Upper lobe of left lung (tissue), 6 donors: Measurements from ENCODE around the gene PPP6R3. TPM values are rescaled to one million over a fixed set of nuclear protein-coding genes. Genes with fewer than 3 reads are reported as not detected.
"Not testable (repeated sequence)": the region's sequence is repeated elsewhere in the genome, so short reads cannot be mapped to it uniquely, and the experiment has no call there.

Experiments used
- ATAC-seq, 2 donors: fragments of 200-7000 bp; cut with Tn5 transposase; one replicate each; pipeline ENCODE4 v1.9.1; 2022; ENCODE audit warnings: mild to moderate bottlenecking in 2 of 2, moderate library complexity in 2 of 2; ENCODE audit not compliant: low FRiP score in 2 of 2
- DNase-seq, 2 donors: peaks; one replicate each; pipeline ENCODE4 v3.0.0-alpha.2; 2019 to 2020
- H3K27ac ChIP-seq, 4 donors: fragments of 200-600 bp; sonication (generic); one replicate each; pipeline ENCODE4 v1.5.1; 2016 to 2019
- H3K27me3 ChIP-seq, 4 donors: fragments of 200-600 bp; sonication (generic); one replicate each; pipeline ENCODE4 v1.5.1; 2017 to 2019
- H3K36me3 ChIP-seq, 4 donors: fragments of 200-600 bp; sonication (generic); one replicate each; pipeline ENCODE4 v1.5.1; 2016 to 2019
- H3K4me1 ChIP-seq, 4 donors: fragments of 200-600 bp; sonication (generic); one replicate each; pipeline ENCODE4 v1.5.1; 2018 to 2019
- H3K4me3 ChIP-seq, 4 donors: fragments of 200-600 bp; sonication (generic); one replicate each; pipeline ENCODE4 v1.5.1; 2017 to 2019; ENCODE audit warnings: mild to moderate bottlenecking in 2 of 4, moderate library complexity in 1 of 4
- H3K9me3 ChIP-seq, 4 donors: fragments of 200-600 bp; sonication (generic); one replicate each; pipeline ENCODE4 v1.5.1; 2018 to 2019
- CTCF ChIP-seq, 6 experiments: fragments of 450-650 bp in 4 of 6; fragments of 200-600 bp in 2 of 6; sonication (generic) in 2 of 6; IDR thresholded peaks; one replicate each; pipeline ENCODE4 v1.5.1; 2016 to 2019; ENCODE audit warnings: antibody characterized with exemption in 6 of 6
- EP300 ChIP-seq, 4 donors: sonication (generic); formaldehyde crosslinking; IDR thresholded peaks; one replicate each; pipeline ENCODE4 v1.5.1; 2017; ENCODE audit warnings: antibody characterized with exemption in 4 of 4, control low read depth in 2 of 4
- POLR2A ChIP-seq, 4 donors: fragments of 450-650 bp; IDR thresholded peaks; one replicate each; pipeline ENCODE4 v1.5.1; 2016 to 2017; ENCODE audit warnings: antibody characterized with exemption in 4 of 4, mild to moderate bottlenecking in 2 of 4
- POLR2AphosphoS5 ChIP-seq, 2 donors: sonication (generic); formaldehyde crosslinking; IDR thresholded peaks; one replicate each; pipeline ENCODE4 v1.5.1; 2017; ENCODE audit warnings: antibody characterized with exemption in 2 of 2
- whole genome bisulfite sequencing, 2 donors: methylation state at CpG; one replicate each; pipeline ENCODE4 v1.1.5; 2017 to 2018; 5-methylcytosine and 5-hydroxymethylcytosine counted together
- total RNA-seq, 6 donors: library from RNA; depleted of rRNA in 4 of 6; stranded (reverse); fragments of >200 nt in 4 of 6; gene quantifications; one replicate each; pipeline versions ENCODE4 v1.1.0 to v1.2.1, GENCODE V29; 2016 to 2021
- donor health status: DM: no; HTN: no; CAD: no; lungs with moderate emphysema.
- donor health status: DM: no; HTN: yes; CAD: no; lungs with severe emphysema.

The PPP6R3 gene
- total RNA-seq, 6 donors from 2014 or later = 75.7 to 195 (median 114) TPM

GRCh38 chr11:68445531-68446035 lies 15.0 kb upstream of the PPP6R3 start:
- TF ChIP-seq CTCF (IDR thresholded peaks at IDR 0.05) (no peak), POLR2AphosphoS5 (IDR thresholded peaks at IDR 0.05) (no peak)
- Histone ChIP-seq H3K4me3 (no peak overlapping the region), H3K36me3 (peaks cover 0 to 26% (median 11%) of the 10 kb centered on the region in 4 donors), H3K9me3 (no peaks in the 10 kb centered on the region), H3K27ac (no peak overlapping the region), H3K27me3 (no peaks in the 10 kb centered on the region), H3K4me1 (peaks cover 0 to 9% (median 2%) of the 10 kb centered on the region in 4 donors)
- no peak for DNase-seq
- no peak for ATAC-seq
- 89 to 90% methylated on average over 7 to 11 of the region's 11 CpGs for WGBS, 2 donors

- Histone ChIP-seq H3K4me3 (no peak overlapping the region), H3K4me1 (peaks cover 0 to 9% (median 2%) of the 10 kb centered on the region in 4 donors), H3K27me3 (no peaks in the 10 kb centered on the region), H3K27ac (no peak overlapping the region), H3K36me3 (peaks cover 0 to 26% (median 11%) of the 10 kb centered on the region in 4 donors), H3K9me3 (no peaks in the 10 kb centered on the region)
- DNase-seq (peak in 1 of 2 donors; percentile 83), ATAC-seq (peak in 1 of 2 donors; percentile 12)
- 90 to 97% methylated on average over 10 to 15 of the region's 18 CpGs for WGBS, 2 donors
- TF ChIP-seq POLR2A (IDR thresholded peaks at IDR 0.05) = no peak
- TF ChIP-seq EP300 (IDR thresholded peaks at IDR 0.05) = no peak
- no peak for TF ChIP-seq POLR2AphosphoS5 (IDR thresholded peaks at IDR 0.05)
Observed at GRCh38 chr11:68446046-68446725, 14.4 kb upstream of the PPP6R3 start.

- TF ChIP-seq CTCF (IDR thresholded peaks at IDR 0.05) (peak; percentile 92 to 97 (median 94)), POLR2A (IDR thresholded peaks at IDR 0.05) (no peak), EP300 (IDR thresholded peaks at IDR 0.05) (no peak)
- ATAC-seq = peak; percentile 87 to 92
- no peak overlapping the region for H3K4me3 ChIP-seq
- no peaks in the 10 kb centered on the region for H3K9me3 ChIP-seq
- peaks cover 0 to 23% (median 9%) of the 10 kb centered on the region in 4 donors for H3K36me3 ChIP-seq
- DNase-seq = peak; percentile 76 to 88
- no peaks in the 10 kb centered on the region for H3K27me3 ChIP-seq
- peak overlapping the region in 2 of 4 donors; percentile 9 to 21 for H3K27ac ChIP-seq
- H3K4me1 ChIP-seq = peaks cover 0 to 9% (median 2%) of the 10 kb centered on the region in 4 donors
- 53 to 76% methylated on average over 12 to 18 of the region's 25 CpGs for WGBS, 2 donors
Observed at GRCh38 chr11:68447015-68447801, 13.3 kb upstream of the PPP6R3 start.

GRCh38 chr11:68447914-68448313 lies 12.6 kb upstream of the PPP6R3 start:
- 82 to 84% methylated on average over 6 of the region's 6 CpGs for WGBS, 2 donors
- ATAC-seq, H3K9me3 ChIP-seq, H3K27me3 ChIP-seq, DNase-seq, H3K4me1 ChIP-seq, H3K4me3 ChIP-seq, H3K27ac ChIP-seq: not testable (repeated sequence)
- peaks cover 0 to 20% (median 7%) of the 10 kb centered on the region in 4 donors for H3K36me3 ChIP-seq

- H3K9me3 ChIP-seq = no peaks in the 10 kb centered on the region
- peaks cover 0 to 20% (median 7%) of the 10 kb centered on the region in 4 donors for H3K36me3 ChIP-seq
- H3K4me3 ChIP-seq = no peak overlapping the region
- peaks cover 0 to 9% (median 2%) of the 10 kb centered on the region in 4 donors for H3K4me1 ChIP-seq
- no peaks in the 10 kb centered on the region for H3K27me3 ChIP-seq
- WGBS, 2 donors = 92% methylated on average over 11 to 23 of the region's 25 CpGs
- ATAC-seq (peak in 1 of 2 donors; percentile 28), DNase-seq (no peak)
- no peak overlapping the region for H3K27ac ChIP-seq
- TF ChIP-seq CTCF (IDR thresholded peaks at IDR 0.05) = no peak
- TF ChIP-seq EP300 (IDR thresholded peaks at IDR 0.05) = no peak
- no peak for TF ChIP-seq POLR2AphosphoS5 (IDR thresholded peaks at IDR 0.05)
- no peak for TF ChIP-seq POLR2A (IDR thresholded peaks at IDR 0.05)
Observed at GRCh38 chr11:68448604-68449011, 11.9 kb upstream of the PPP6R3 start.
